Liver (tissue), 9 donors: Measurements from ENCODE around the gene PAX7. TPM values are rescaled to one million over a fixed set of nuclear protein-coding genes. Genes with fewer than 3 reads are reported as not detected.

Experiments
- DNase-seq: peaks from one replicate; pipeline ENCODE4 v3.0.0-alpha.2; 2017; ENCODE audit warnings: low spot score
- H3K27ac ChIP-seq, 2 donors: one replicate each; pipeline ENCODE4 v1.7.0; 2013; ENCODE audit warnings: inconsistent platforms in 2 of 2, low read length in 2 of 2, control low read depth in 1 of 2, low read depth in 1 of 2, mild to moderate bottlenecking in 1 of 2
- H3K27me3 ChIP-seq, 4 donors: one replicate each; pipeline versions ENCODE4 v1.6.1 to v1.7.0; 2013; ENCODE audit warnings: low read length in 3 of 4, inconsistent platforms in 1 of 4, mild to moderate bottlenecking in 1 of 4, moderate library complexity in 1 of 4; ENCODE audit not compliant: control insufficient read depth in 4 of 4, insufficient read depth in 4 of 4
- H3K36me3 ChIP-seq, 4 donors: one replicate each; pipeline versions ENCODE4 v1.6.1 to v1.7.0; 2013; ENCODE audit warnings: low read length in 3 of 4, mild to moderate bottlenecking in 3 of 4, low read depth in 1 of 4, moderate library complexity in 1 of 4; ENCODE audit not compliant: control insufficient read depth in 4 of 4, insufficient read depth in 3 of 4
- H3K4me1 ChIP-seq, 4 donors: one replicate each; pipeline versions ENCODE4 v1.6.1 to v1.7.0; 2013; ENCODE audit warnings: low read length in 3 of 4, mild to moderate bottlenecking in 3 of 4, moderate library complexity in 1 of 4; ENCODE audit not compliant: control insufficient read depth in 4 of 4, insufficient read depth in 4 of 4
- H3K4me3 ChIP-seq, 3 donors: one replicate each; pipeline versions ENCODE4 v1.6.1 to v1.7.0; 2013; ENCODE audit warnings: low read length in 3 of 3, control low read depth in 1 of 3, low read depth in 1 of 3, mild to moderate bottlenecking in 1 of 3
- H3K9ac ChIP-seq, 2 donors: one replicate each; pipeline ENCODE4 v1.7.0; 2013; ENCODE audit warnings: low read length in 2 of 2, mild to moderate bottlenecking in 2 of 2, moderate library complexity in 2 of 2, control low read depth in 1 of 2, low read depth in 1 of 2
- H3K9me3 ChIP-seq, 4 donors: one replicate each; pipeline versions ENCODE4 v1.6.1 to v1.7.0; 2013; ENCODE audit warnings: low read length in 3 of 4; ENCODE audit not compliant: control insufficient read depth in 4 of 4
- EGR1 ChIP-seq, 2 donors: IDR thresholded peaks; 2 replicates each; pipeline ENCODE4 v1.6.1; 2016 to 2018; ENCODE audit warnings: antibody characterized with exemption in 2 of 2, low read depth in 2 of 2
- FOXA1 ChIP-seq: IDR thresholded peaks from 2 replicates; pipeline ENCODE4 v1.6.1; 2016; ENCODE audit warnings: antibody characterized with exemption
- FOXA2 ChIP-seq: IDR thresholded peaks from 2 replicates; pipeline ENCODE4 v1.6.1; 2016; ENCODE audit warnings: antibody characterized with exemption
- GABPA ChIP-seq, 2 donors: IDR thresholded peaks in 1 of 2; conservative IDR thresholded peaks in 1 of 2; 2 replicates each; pipeline ENCODE4 v1.6.1; 2016; ENCODE audit warnings: antibody characterized with exemption in 2 of 2, mild to moderate bottlenecking in 1 of 2, moderate library complexity in 1 of 2
- HNF4A ChIP-seq, 2 donors: conservative IDR thresholded peaks; 2 replicates each; pipeline ENCODE4 v1.6.1; 2016; ENCODE audit warnings: antibody characterized with exemption in 2 of 2, mild to moderate bottlenecking in 2 of 2
- HNF4G ChIP-seq: IDR thresholded peaks from 2 replicates; pipeline ENCODE4 v1.6.1; 2016; ENCODE audit warnings: antibody characterized with exemption
- JUND ChIP-seq, 2 donors: IDR thresholded peaks; 2 replicates each; pipeline ENCODE4 v1.6.1; 2016; ENCODE audit warnings: antibody characterized with exemption in 2 of 2
- NR2F2 ChIP-seq: IDR thresholded peaks from 2 replicates; pipeline ENCODE4 v1.6.1; 2016; ENCODE audit warnings: antibody characterized with exemption
- RAD21 ChIP-seq, 2 donors: IDR thresholded peaks; 2 replicates each; pipeline ENCODE4 v1.6.1; 2016; ENCODE audit warnings: antibody characterized with exemption in 2 of 2, mild to moderate bottlenecking in 2 of 2
- RXRA ChIP-seq, 2 donors: IDR thresholded peaks; 2 replicates each; pipeline ENCODE4 v1.6.1; 2017 to 2018; ENCODE audit warnings: antibody characterized with exemption in 2 of 2, mild to moderate bottlenecking in 1 of 2
- SP1 ChIP-seq: IDR thresholded peaks from 2 replicates; pipeline ENCODE4 v1.6.1; 2018; ENCODE audit warnings: antibody characterized with exemption, mild to moderate bottlenecking
- TAF1 ChIP-seq: conservative IDR thresholded peaks from 2 replicates; pipeline ENCODE4 v1.6.1; 2016; ENCODE audit warnings: antibody characterized with exemption, mild to moderate bottlenecking
- YY1 ChIP-seq: IDR thresholded peaks from 2 replicates; pipeline ENCODE4 v1.6.1; 2016; ENCODE audit warnings: antibody characterized with exemption, mild to moderate bottlenecking
- WGBS: extraction: QIAGEN DNeasy Blood & Tissue Kit; methylation state at CpG from one replicate; pipeline ENCODE4 v1.1.7; 2013; 5-methylcytosine and 5-hydroxymethylcytosine counted together
- polyA plus RNA-seq, 2 donors: library from polyadenylated mRNA; stranded (reverse) in 1 of 2; unstranded in 1 of 2; fragments of 200-250 nt in 1 of 2; fragments of >200 nt in 1 of 2; fragmentation: Nextera tagmentation in 1 of 2; extraction: Ambion mirVana in 1 of 2; gene quantifications; one replicate each; pipeline versions ENCODE4 v1.2.1 to v1.2.3, GENCODE V29; 2013 to 2015
- total RNA-seq, 2 donors: library from RNA; depleted of rRNA; stranded (reverse); fragments of >200 nt; gene quantifications; one replicate each; pipeline ENCODE4 v1.2.3, GENCODE V29; 2014
- TF ChIP-seq, protein P1 (sequence below): IDR thresholded peaks from 2 replicates; pipeline ENCODE4 v1.6.1; 2016; ENCODE audit warnings: antibody characterized with exemption, mild to moderate bottlenecking
- TF ChIP-seq, protein P2 (sequence below): fragments of 150-350 bp; IDR thresholded peaks from 2 replicates; pipeline ENCODE4 v1.5.1; 2017; ENCODE audit warnings: improper control_type of control experiment, low read depth, low read length; ENCODE audit not compliant: missing input control
- TF ChIP-seq, protein P3 (sequence below): IDR thresholded peaks from 2 replicates; pipeline ENCODE4 v1.6.1; 2016; ENCODE audit warnings: antibody characterized with exemption
- TF ChIP-seq, protein P4 (sequence below): IDR thresholded peaks from 2 replicates; pipeline ENCODE4 v1.6.1; 2016; ENCODE audit warnings: antibody characterized with exemption
- TF ChIP-seq, protein P5 (sequence below): IDR thresholded peaks from 2 replicates; pipeline ENCODE4 v1.6.1; 2016; ENCODE audit warnings: antibody characterized with exemption
- donor health status: healthy.
- donor health status: healthy.
- donor health status: healthy.
- donor health status: healthy.
- donor health status: healthy.

The PAX7 gene
- total and polyA plus RNA-seq, 4 donors = not detected

DNA sequence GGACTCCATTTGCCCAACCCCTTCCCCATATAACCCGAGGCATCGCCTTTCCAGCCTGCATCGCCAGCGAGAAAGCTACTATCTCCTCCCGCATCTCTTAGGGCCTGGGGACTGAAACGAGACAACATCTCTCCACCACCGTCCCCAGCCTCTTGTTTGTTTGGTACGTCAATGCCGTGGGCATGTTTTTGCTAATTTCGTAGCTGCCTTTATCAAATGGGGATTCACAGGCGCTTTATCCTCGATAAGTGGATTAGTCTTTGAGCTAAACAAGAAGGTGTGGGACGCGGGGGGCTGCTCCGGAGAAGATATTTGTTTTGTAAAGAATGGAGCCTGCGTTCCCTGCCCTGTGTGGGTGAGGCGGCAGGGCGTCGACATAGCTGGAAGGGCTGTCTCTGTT is 91.6 kb downstream of the PAX7 start:
- H3K4me3 ChIP-seq = no peak overlapping the region
- peaks cover 0 to 9% (median 5%) of the 10 kb centered on the region in 4 donors for H3K27me3 ChIP-seq
- DNase-seq = no peak
- TF ChIP-seq FOXA1 = no peak
- no peak for TF ChIP-seq NR2F2
- TF ChIP-seq, protein P1, sequence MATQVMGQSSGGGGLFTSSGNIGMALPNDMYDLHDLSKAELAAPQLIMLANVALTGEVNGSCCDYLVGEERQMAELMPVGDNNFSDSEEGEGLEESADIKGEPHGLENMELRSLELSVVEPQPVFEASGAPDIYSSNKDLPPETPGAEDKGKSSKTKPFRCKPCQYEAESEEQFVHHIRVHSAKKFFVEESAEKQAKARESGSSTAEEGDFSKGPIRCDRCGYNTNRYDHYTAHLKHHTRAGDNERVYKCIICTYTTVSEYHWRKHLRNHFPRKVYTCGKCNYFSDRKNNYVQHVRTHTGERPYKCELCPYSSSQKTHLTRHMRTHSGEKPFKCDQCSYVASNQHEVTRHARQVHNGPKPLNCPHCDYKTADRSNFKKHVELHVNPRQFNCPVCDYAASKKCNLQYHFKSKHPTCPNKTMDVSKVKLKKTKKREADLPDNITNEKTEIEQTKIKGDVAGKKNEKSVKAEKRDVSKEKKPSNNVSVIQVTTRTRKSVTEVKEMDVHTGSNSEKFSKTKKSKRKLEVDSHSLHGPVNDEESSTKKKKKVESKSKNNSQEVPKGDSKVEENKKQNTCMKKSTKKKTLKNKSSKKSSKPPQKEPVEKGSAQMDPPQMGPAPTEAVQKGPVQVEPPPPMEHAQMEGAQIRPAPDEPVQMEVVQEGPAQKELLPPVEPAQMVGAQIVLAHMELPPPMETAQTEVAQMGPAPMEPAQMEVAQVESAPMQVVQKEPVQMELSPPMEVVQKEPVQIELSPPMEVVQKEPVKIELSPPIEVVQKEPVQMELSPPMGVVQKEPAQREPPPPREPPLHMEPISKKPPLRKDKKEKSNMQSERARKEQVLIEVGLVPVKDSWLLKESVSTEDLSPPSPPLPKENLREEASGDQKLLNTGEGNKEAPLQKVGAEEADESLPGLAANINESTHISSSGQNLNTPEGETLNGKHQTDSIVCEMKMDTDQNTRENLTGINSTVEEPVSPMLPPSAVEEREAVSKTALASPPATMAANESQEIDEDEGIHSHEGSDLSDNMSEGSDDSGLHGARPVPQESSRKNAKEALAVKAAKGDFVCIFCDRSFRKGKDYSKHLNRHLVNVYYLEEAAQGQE = no peak
- TF ChIP-seq RAD21 (IDR thresholded peaks at IDR 0.05) = no peak
- TF ChIP-seq, protein P2, sequence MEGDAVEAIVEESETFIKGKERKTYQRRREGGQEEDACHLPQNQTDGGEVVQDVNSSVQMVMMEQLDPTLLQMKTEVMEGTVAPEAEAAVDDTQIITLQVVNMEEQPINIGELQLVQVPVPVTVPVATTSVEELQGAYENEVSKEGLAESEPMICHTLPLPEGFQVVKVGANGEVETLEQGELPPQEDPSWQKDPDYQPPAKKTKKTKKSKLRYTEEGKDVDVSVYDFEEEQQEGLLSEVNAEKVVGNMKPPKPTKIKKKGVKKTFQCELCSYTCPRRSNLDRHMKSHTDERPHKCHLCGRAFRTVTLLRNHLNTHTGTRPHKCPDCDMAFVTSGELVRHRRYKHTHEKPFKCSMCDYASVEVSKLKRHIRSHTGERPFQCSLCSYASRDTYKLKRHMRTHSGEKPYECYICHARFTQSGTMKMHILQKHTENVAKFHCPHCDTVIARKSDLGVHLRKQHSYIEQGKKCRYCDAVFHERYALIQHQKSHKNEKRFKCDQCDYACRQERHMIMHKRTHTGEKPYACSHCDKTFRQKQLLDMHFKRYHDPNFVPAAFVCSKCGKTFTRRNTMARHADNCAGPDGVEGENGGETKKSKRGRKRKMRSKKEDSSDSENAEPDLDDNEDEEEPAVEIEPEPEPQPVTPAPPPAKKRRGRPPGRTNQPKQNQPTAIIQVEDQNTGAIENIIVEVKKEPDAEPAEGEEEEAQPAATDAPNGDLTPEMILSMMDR = no peak
- TF ChIP-seq SP1 = no peak
- TF ChIP-seq YY1 = no peak
- no peak for TF ChIP-seq GABPA (IDR thresholded peaks at IDR 0.05 in 1 of 2, conservative IDR thresholded peaks at IDR 0.05 in 1 of 2)
- H3K4me1 ChIP-seq = no peaks in the 10 kb centered on the region
- no peak overlapping the region for H3K9ac ChIP-seq
- no peaks in the 10 kb centered on the region for H3K9me3 ChIP-seq
- 17% methylated on average over 19 of the region's 19 CpGs for WGBS
- no peak overlapping the region for H3K27ac ChIP-seq
- no peaks in the 10 kb centered on the region for H3K36me3 ChIP-seq

DNA sequence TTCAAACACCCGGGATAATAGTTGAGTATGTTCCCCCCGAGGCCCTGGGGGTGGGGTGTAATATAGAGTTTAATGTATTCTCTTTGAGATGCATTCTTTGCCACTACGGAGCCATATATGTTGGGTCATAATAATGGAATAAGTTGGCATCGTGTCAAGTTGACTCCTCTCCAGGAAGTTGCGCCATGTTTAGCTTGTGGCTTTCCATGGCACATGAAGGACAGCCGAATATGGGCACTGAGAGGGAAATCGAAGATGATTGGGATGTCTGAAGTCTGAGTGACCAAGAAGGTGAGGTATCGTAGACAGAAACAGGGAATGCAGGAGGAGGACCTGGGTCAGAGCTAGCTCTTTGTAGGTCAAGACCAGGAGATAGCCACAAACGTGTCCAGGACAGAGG is 92.6 kb downstream of the PAX7 start:
- TF ChIP-seq YY1 = no peak
- TF ChIP-seq, protein P2 = no peak
- no peak for TF ChIP-seq HNF4G
- TF ChIP-seq, protein P3, sequence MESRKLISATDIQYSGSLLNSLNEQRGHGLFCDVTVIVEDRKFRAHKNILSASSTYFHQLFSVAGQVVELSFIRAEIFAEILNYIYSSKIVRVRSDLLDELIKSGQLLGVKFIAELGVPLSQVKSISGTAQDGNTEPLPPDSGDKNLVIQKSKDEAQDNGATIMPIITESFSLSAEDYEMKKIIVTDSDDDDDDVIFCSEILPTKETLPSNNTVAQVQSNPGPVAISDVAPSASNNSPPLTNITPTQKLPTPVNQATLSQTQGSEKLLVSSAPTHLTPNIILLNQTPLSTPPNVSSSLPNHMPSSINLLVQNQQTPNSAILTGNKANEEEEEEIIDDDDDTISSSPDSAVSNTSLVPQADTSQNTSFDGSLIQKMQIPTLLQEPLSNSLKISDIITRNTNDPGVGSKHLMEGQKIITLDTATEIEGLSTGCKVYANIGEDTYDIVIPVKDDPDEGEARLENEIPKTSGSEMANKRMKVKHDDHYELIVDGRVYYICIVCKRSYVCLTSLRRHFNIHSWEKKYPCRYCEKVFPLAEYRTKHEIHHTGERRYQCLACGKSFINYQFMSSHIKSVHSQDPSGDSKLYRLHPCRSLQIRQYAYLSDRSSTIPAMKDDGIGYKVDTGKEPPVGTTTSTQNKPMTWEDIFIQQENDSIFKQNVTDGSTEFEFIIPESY = no peak
- TF ChIP-seq FOXA1 = no peak
- TF ChIP-seq HNF4A (conservative IDR thresholded peaks at IDR 0.05) = no peak
- no peak for TF ChIP-seq JUND (IDR thresholded peaks at IDR 0.05)
- TF ChIP-seq, protein P4, sequence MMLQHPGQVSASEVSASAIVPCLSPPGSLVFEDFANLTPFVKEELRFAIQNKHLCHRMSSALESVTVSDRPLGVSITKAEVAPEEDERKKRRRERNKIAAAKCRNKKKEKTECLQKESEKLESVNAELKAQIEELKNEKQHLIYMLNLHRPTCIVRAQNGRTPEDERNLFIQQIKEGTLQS = no peak
- TF ChIP-seq, protein P5, sequence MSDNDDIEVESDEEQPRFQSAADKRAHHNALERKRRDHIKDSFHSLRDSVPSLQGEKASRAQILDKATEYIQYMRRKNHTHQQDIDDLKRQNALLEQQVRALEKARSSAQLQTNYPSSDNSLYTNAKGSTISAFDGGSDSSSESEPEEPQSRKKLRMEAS = no peak
- TF ChIP-seq RXRA (IDR thresholded peaks at IDR 0.05) = no peak
- TF ChIP-seq RAD21 (IDR thresholded peaks at IDR 0.05) = no peak
- TF ChIP-seq, protein P1 = no peak
- no peak for TF ChIP-seq NR2F2
- TF ChIP-seq TAF1 = no peak
- TF ChIP-seq EGR1 (IDR thresholded peaks at IDR 0.05; ENCODE audit: low read depth in 2 of 2) = no peak
- TF ChIP-seq FOXA2 = no peak
- 74% methylated on average over 9 of the region's 9 CpGs for WGBS

More for the DNA sequence above, 92.6 kb downstream of the PAX7 start:
- H3K9ac ChIP-seq = no peak overlapping the region
- DNase-seq = no peak
- H3K4me1 ChIP-seq = no peaks in the 10 kb centered on the region
- peaks cover 0 to 2% (median 2%) of the 10 kb centered on the region in 4 donors for H3K27me3 ChIP-seq
- no peak overlapping the region for H3K4me3 ChIP-seq
- H3K36me3 ChIP-seq = no peaks in the 10 kb centered on the region
- no peaks in the 10 kb centered on the region for H3K9me3 ChIP-seq
- no peak overlapping the region for H3K27ac ChIP-seq
